GM12801 (cell line): ENCODE results near the gene GRHL1.

Experiments
- TF ChIP-seq, protein P1 (sequence below): IDR thresholded peaks from one replicate; pipeline ENCODE4 v1.5.1; 2011; ENCODE audit warnings: control low read depth; ENCODE audit not compliant: insufficient read length; ENCODE audit errors: extremely low read depth

Gene GRHL1, protein sequence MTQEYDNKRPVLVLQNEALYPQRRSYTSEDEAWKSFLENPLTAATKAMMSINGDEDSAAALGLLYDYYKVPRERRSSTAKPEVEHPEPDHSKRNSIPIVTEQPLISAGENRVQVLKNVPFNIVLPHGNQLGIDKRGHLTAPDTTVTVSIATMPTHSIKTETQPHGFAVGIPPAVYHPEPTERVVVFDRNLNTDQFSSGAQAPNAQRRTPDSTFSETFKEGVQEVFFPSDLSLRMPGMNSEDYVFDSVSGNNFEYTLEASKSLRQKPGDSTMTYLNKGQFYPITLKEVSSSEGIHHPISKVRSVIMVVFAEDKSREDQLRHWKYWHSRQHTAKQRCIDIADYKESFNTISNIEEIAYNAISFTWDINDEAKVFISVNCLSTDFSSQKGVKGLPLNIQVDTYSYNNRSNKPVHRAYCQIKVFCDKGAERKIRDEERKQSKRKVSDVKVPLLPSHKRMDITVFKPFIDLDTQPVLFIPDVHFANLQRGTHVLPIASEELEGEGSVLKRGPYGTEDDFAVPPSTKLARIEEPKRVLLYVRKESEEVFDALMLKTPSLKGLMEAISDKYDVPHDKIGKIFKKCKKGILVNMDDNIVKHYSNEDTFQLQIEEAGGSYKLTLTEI

DNA sequence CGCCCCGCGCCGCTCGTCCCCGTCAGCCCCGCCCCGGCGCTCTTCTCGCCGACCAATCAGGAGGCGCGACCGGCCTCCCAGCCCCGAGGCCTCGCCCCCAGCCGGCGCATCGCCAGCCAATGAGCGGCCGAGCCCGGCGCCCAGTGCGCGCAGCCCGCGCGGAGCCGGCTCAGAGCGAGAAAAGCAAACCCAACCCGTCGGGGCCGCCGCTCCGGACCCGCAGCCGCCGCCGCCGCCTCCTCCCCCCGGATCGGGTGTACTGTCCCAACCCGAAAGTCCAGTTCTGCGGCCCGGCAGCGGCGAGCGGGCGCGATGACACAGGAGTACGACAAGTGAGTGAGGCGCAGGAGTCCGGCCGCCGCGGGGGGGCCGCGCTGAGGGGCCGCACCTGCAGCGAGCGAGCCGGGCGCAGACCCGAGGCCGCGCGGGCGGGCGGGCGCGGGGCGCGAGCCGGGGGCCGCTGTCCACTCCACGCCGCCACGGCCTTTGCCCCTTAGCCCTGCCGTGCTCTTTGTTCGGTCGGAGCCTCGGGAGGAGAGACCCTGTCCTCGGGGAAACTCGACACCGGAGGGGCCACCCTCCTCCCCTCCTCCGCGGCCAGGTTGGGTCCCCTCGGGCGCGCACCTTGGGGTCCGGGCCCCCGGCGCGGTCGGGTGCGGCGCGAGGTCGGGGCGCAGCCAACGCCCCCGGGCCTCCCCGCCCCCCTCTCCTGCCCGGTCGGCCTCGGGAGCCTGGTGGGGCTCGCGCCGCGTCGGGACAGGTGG lies at the start of gene GRHL1:
GRHL1 (plus strand) TSS at position 172 of the 764 bp plus-strand sequence; CDS start at position 313, 141 bp downstream.
- TF ChIP-seq, protein P1, sequence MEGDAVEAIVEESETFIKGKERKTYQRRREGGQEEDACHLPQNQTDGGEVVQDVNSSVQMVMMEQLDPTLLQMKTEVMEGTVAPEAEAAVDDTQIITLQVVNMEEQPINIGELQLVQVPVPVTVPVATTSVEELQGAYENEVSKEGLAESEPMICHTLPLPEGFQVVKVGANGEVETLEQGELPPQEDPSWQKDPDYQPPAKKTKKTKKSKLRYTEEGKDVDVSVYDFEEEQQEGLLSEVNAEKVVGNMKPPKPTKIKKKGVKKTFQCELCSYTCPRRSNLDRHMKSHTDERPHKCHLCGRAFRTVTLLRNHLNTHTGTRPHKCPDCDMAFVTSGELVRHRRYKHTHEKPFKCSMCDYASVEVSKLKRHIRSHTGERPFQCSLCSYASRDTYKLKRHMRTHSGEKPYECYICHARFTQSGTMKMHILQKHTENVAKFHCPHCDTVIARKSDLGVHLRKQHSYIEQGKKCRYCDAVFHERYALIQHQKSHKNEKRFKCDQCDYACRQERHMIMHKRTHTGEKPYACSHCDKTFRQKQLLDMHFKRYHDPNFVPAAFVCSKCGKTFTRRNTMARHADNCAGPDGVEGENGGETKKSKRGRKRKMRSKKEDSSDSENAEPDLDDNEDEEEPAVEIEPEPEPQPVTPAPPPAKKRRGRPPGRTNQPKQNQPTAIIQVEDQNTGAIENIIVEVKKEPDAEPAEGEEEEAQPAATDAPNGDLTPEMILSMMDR = no peak

DNA sequence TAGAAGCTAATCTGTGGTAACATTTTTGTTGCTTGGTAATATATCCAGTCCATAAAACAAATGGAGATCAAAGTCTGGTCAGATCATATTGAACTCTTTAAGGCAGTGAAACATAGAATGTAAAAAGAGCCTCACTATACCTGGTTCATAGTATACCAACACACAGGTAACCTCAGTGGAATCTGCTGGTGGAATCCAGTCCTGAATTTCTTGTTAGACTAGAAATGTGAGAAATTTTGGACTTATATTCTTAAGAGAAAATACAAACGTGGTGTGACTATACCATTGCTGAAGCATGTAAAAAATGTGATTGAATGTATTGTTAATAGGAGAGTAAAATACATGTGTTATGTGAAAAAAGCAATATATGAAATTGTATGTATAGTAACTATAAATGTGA lies 46.1 kb upstream of the GRHL1 start:
- TF ChIP-seq, protein P1 = no peak

DNA sequence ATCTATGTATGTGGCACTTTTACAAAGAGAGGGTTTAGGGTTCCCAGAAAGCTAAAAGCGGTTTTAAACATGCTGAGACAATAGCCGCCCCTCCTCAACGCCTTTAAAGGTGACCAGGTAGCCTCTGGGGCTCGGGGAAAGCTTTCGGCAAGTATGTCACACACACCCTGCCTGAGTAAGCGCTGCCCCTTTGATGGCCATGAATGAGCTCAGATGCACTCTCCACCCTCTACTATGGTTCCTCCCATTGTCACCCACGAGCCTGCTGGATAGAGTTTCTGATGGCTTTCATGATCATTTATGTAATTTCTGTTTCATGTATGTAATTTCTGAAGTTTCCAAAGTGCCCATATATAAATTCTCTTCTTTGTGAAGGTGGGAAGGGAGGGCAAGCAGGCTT lies 44.1 kb upstream of the GRHL1 start:
- TF ChIP-seq, protein P1 = no peak

DNA sequence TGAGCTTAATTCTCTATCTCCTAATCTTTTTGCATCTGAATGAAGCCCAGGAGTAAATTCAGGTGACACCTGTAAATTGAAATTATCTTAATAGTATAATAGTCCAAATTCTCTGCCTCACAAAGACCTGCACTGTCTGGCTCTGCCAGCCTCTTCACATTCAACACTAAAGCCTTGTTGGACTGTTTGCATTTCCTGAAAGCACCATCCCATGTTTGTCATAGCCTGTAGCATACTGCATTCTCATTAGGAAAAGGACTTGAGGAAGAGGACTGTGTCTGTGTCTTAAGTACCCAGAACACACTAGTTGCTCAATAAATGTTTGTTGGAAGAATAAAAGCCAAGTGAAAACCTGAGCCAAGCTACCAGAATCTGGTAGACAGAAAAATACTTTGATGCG lies 42.9 kb upstream of the GRHL1 start:
- TF ChIP-seq, protein P1 = no peak

DNA sequence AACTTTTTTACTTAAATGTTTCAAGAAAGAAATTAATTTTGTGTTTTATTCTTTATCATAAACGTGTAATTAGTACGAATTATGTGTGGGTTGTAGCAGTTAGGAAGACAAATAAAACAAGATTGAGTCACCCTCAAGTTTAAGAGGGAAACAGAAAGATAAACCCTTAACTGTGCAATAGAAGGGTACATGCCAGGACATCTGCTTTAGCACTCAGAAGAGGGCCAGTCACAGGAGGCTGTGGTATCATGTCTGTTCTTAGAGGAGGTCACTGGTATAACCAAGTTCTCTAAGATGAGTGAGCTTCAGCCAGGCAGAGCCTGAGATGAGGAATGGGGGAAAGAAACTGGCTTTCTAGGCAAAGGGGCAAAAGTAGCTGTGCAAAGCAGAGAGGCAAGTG lies 42.4 kb upstream of the GRHL1 start:
- TF ChIP-seq, protein P1 = no peak

DNA sequence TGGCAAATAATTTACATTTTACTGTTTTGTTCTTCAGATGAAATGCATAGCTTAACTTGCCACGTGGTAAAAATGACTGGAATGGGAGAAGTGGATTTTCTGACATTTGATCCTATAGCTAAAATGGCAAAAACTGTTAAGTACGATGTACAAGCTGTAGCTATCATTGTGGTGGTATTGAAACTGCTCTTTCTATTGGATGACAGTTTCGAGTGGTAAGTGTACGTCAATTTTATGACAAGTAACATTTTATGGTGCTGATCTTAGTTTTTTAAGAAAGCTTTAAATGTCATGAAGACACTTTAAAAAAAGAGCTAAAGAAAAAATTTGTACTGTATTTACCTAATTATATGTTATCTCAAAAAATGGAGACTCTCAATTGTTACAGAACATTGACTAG lies 40.8 kb upstream of the GRHL1 start:
- TF ChIP-seq, protein P1 = no peak

DNA sequence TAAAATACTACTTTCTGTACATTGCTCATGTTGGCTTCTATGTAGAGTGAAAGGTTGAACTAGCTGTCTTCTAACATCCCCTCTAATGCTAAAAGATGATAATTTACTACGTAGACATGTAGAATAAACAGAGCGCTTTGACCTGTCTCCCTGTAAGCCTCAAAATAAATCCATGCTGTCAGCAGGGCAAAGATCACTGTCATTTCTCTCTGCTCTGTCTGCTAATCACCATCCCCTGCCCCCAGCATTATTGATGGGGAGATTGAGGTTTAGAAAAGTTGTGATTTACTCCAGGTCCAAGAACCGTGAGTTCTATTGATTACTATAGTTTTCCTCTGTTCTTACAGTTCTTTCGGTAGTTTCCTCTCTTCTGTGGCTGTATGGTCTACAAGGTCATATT lies 39.0 kb upstream of the GRHL1 start:
- TF ChIP-seq, protein P1 = no peak
